ENCODE measurements around the gene AEBP1.

Gene AEBP1

GRCh38 chr7:44063547-44063893 lies 40.6 kb upstream of the AEBP1 start:
- TF ChIP-seq GATA2 (IDR thresholded peaks at IDR 0.05; ENCODE audit: low read depth, low read length): no peak
- no peak for TF ChIP-seq GATA3 (IDR thresholded peaks at IDR 0.05; ENCODE audit: low read depth, low read length)

DNA sequence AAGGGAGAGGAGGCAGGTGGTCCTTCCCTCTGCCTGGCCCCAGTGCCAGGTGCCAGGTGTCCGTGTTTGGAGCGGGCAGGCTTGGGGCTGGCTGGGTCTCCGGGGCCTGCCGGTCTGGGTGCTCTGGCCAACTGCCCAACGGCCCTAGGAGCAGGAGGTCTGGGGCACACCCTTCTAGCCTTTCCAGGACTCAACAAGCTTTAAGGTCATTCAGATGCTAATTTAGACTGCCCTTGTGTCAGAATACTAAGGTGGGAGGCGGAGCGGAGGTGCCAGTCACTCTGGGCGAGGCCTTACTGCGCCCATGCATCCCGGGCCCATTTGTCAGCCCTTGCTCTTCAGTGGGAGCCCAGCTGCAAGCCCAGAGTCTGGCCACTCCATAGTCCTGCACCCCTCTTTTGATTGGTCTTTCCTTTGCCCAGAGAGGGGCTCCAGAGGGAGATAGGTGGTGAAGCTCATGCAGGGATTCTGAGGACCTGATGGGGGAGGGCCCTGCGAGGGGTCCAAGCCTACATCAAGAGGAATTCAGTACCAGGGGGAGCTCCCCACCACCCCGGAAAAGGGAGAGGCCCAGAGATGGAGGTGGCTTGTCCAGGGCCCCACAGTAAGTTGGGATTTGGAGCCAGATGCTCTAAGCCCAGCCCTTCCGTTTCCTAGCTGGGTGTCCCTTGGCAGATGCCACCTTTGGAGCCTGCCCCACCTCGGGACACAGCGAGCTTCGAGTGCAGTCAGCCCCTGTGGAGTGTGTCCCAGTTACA lies 40.1 kb upstream of the AEBP1 start:
- no peak for TF ChIP-seq GATA3 (IDR thresholded peaks at IDR 0.05; ENCODE audit: low read depth, low read length)
- no peak for TF ChIP-seq GATA2 (IDR thresholded peaks at IDR 0.05; ENCODE audit: low read depth, low read length)

GRCh38 chr7:44064791-44065430 lies 39.2 kb upstream of the AEBP1 start:
- no peak for TF ChIP-seq GATA3 (IDR thresholded peaks at IDR 0.05; ENCODE audit: low read depth, low read length)
- no peak for TF ChIP-seq GATA2 (IDR thresholded peaks at IDR 0.05; ENCODE audit: low read depth, low read length)

- no peak for TF ChIP-seq GATA3 (IDR thresholded peaks at IDR 0.05; ENCODE audit: low read depth, low read length)
- TF ChIP-seq GATA2 (IDR thresholded peaks at IDR 0.05; ENCODE audit: low read depth, low read length): no peak
Observed at GRCh38 chr7:44065431-44066110, 38.6 kb upstream of the AEBP1 start, which contains the start of gene PGAM2. Gene PGAM2, minus strand, starts transcription at chr7:44065567. Its CDS starts 38 bp downstream, at chr7:44065529.

DNA sequence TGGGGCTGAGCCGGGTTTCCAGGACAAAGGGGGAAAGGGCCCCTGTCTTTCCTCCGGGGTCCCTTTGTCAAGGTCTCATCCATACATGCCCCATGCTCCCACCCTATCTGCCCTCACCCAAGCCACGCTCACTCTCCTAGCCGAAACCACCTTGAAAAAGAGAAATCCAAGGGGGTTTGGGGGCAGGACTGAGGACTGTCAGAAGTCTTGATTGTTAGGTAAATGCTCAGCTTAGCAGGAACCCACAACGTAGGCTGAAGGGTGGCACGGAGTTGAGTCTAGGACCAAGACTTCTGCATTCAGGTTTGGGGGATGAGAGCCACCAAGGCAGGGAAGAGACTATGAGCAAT lies 38.1 kb upstream of the AEBP1 start:
- no peak for TF ChIP-seq GATA3 (IDR thresholded peaks at IDR 0.05; ENCODE audit: low read depth, low read length)
- TF ChIP-seq GATA2 (IDR thresholded peaks at IDR 0.05; ENCODE audit: low read depth, low read length): no peak

- TF ChIP-seq GATA2 (IDR thresholded peaks at IDR 0.05; ENCODE audit: low read depth, low read length) (no peak), GATA3 (IDR thresholded peaks at IDR 0.05; ENCODE audit: low read depth, low read length) (no peak)
Observed at GRCh38 chr7:44066494-44067063, 37.6 kb upstream of the AEBP1 start.

DNA sequence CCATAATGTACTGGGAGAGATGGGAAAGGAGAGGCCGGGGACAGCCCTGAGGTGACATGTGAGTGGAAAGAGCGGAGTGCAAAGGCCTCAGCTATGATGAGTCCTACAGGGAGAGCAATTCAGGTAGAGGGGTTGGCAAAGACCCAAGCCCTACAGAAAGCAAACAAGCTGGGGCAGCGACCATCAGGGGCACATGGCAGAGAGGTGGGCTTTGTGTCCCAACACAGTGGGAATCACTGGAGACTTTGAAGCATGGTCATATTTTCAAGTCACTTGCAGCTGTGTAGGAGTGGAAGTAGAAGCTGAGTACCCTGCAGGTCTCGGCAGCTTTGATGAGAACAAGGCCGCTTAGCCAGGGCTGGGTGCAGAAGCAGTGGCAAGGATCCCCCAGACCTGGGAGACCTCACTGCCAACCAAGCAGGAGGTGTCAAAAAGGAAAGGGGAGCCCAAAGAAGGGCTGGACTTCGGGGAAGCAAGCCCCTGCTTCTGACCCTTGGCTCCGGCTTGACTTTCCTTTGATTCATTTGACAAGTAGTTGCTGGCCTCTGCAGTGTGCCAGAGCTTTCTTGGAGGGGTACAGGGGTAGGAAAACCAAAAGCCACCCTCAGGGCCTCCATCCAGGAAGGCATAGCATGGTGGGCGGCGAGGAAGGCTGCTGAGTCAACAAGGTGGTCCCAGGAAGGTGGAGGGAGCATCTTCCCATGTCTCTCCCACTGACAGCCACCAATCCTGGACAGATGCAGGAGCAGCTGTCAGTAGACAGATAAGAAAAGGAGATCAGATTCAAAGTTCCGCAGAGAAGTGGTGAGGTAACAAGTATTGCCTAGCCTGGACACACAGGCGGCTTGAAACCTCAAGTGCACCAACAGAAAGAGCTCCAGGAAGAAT lies 36.8 kb upstream of the AEBP1 start:
- TF ChIP-seq GATA2 (IDR thresholded peaks at IDR 0.05; ENCODE audit: low read depth, low read length) (no peak), GATA3 (IDR thresholded peaks at IDR 0.05; ENCODE audit: low read depth, low read length) (no peak)

DNA sequence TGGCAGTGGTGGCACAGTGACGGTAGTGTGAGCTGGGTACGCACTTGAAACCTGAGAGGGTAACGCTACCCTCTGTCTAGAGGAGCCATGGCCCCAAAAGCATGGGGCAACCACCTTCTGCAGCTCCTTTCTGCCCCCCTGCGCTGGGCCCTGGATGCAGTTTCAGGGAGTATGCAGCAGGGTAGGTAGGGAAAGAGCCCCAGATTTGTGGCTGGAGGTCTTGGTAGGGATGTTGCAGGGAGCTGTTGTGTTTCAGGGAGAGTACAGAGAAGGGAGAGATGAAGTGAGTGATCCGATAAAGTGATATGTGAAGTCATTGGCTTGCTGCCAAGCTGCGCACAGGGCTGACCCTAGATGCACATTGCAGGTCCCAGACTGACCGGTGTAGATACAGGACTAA lies 36.1 kb upstream of the AEBP1 start:
- TF ChIP-seq GATA2 (IDR thresholded peaks at IDR 0.05; ENCODE audit: low read depth, low read length) (peak; percentile 77), GATA3 (IDR thresholded peaks at IDR 0.05; ENCODE audit: low read depth, low read length) (no peak)

- TF ChIP-seq GATA2 (IDR thresholded peaks at IDR 0.05; ENCODE audit: low read depth, low read length) (no peak), GATA3 (IDR thresholded peaks at IDR 0.05; ENCODE audit: low read depth, low read length) (no peak)
Observed at GRCh38 chr7:44071726-44072363, 32.3 kb upstream of the AEBP1 start.

GRCh38 chr7:44072364-44073231 lies 31.5 kb upstream of the AEBP1 start:
- TF ChIP-seq GATA2 (IDR thresholded peaks at IDR 0.05; ENCODE audit: low read depth, low read length) (no peak), GATA3 (IDR thresholded peaks at IDR 0.05; ENCODE audit: low read depth, low read length) (no peak)

DNA sequence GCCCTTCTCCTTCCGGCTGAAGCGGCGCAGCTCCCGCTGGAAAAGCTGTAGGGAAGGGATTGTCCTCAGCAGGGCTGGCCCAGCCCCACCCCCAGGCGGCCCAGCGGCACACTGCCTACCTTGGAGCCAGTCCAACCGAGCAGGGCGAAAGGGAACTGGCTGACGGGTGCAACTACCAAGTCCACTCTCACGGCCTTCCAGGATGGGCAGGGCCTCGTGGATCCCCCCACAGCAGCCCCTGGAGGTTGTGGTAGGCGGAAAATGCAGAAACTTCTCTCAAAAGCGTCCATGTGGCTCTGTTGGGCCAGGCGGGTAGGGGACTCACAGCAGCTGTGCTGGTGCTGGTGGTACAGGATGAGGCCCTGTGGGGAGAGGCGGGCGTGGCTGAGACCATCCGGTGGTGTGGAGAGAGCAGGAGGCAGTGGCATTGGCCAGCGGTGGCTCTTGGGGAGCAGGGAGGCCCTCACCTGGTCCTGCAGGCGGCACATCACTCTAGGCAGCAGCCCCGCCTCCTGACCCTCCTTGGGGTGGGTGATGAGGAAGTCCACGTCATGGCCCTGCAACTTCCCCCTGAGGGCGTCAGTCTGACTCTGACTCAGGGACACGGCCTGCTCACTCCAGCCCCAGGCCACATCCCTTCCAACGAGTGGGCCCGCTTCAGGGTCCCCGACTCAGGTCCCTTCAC lies 30.3 kb upstream of the AEBP1 start:
- no peak for TF ChIP-seq GATA3 (IDR thresholded peaks at IDR 0.05; ENCODE audit: low read depth, low read length)
- TF ChIP-seq GATA2 (IDR thresholded peaks at IDR 0.05; ENCODE audit: low read depth, low read length): no peak

DNA sequence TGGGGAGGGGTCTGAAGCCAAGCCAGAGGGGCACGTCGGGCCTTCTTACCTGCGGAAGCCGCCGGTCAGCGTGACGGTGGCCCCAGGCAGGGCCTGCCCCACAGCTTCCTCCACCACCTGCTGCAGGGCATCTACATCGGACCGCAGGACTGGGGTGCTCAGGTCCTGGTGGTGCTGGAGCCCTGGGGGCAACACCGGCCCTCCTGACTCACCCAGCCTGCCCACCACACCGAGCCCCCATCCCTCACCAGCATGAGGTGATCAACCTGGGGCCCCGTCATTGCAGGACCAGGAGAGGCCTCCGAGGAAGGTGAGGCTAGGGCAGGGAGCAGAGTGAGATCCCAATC lies 29.8 kb upstream of the AEBP1 start:
- TF ChIP-seq GATA2 (IDR thresholded peaks at IDR 0.05; ENCODE audit: low read depth, low read length) (no peak), GATA3 (IDR thresholded peaks at IDR 0.05; ENCODE audit: low read depth, low read length) (no peak)

Data from SH-SY5Y (cell line).